ENCODE data around the gene NALCN. TPM values are rescaled to one million over a fixed set of nuclear protein-coding genes. Genes with fewer than 3 reads are reported as not detected.

The NALCN gene
- total RNA-seq, 2 experiments from 2014 or later: not detected

- Mint-ChIP-seq H3K9me3 (ENCODE audit: low read depth) (no peaks in the 10 kb centered on the region), H3K4me1 (no peaks in the 10 kb centered on the region), H3K27me3 (no peaks in the 10 kb centered on the region), H3K36me3 (no peaks in the 10 kb centered on the region), H3K27ac (no peak overlapping the region), H3K4me3 (no peak overlapping the region)
- ATAC-seq (no peak), DNase-seq (no peak)
- CTCF ChIA-PET: interaction anchor here (1.1 kb wide), 1 partner anchor 11 kb away, joined by 3 read pairs; no protein-coding TSS in a partner anchor
Measured at GRCh38 chr13:101013245-101013644, 403.1 kb downstream of the NALCN start.

GRCh38 chr13:101010100-101010499 is 406.2 kb downstream of the NALCN start:
- H3K4me3 Mint-ChIP-seq: no peak overlapping the region
- H3K4me1 Mint-ChIP-seq: no peaks in the 10 kb centered on the region
- H3K36me3 Mint-ChIP-seq: no peaks in the 10 kb centered on the region
- H3K27ac Mint-ChIP-seq: no peak overlapping the region
- CTCF ChIA-PET: no interaction called here
- H3K27me3 Mint-ChIP-seq: no peaks in the 10 kb centered on the region
- DNase-seq: no peak
- H3K9me3 Mint-ChIP-seq (ENCODE audit: low read depth): no peaks in the 10 kb centered on the region
- ATAC-seq: no peak

GRCh38 chr13:101007245-101007644 is 409.1 kb downstream of the NALCN start:
- Mint-ChIP-seq H3K27me3 (no peaks in the 10 kb centered on the region), H3K27ac (no peak overlapping the region), H3K36me3 (no peaks in the 10 kb centered on the region), H3K4me3 (no peak overlapping the region), H3K9me3 (ENCODE audit: low read depth) (no peaks in the 10 kb centered on the region), H3K4me1 (no peaks in the 10 kb centered on the region)
- ATAC-seq (no peak), DNase-seq (no peak)
- CTCF ChIA-PET: no interaction called here

Other genes starting within 250 kb of the NALCN start
- under 1 TPM in 1 of 2 experiments, not detected in 1; 0.05 TPM for gene ITGBL1, start 36.2 kb upstream of the NALCN start, total RNA-seq

Measured in activated CD8-positive, alpha-beta memory T cell treated with anti-CD3 and anti-CD28 coated beads, Interleukin-2, amount 10 ng/mL, durations not matched to agents 7 days and 5 days (primary cell).